Activated T-helper 9 cell treated with anti-CD3 and anti-CD28 coated beads, Interleukin-2, amount 50 U/mL, for 16 hours (primary cell): ENCODE data around the gene ZKSCAN3.
"Not testable (repeated sequence)": the region's sequence is repeated elsewhere in the genome, so short reads cannot be mapped to it uniquely, and the experiment has no call there.

Experiments used
- DNase-seq: peaks from one replicate; pipeline ENCODE4 v3.0.0-alpha.2; 2020; ENCODE audit warnings: low read depth

Gene ZKSCAN3

DNA sequence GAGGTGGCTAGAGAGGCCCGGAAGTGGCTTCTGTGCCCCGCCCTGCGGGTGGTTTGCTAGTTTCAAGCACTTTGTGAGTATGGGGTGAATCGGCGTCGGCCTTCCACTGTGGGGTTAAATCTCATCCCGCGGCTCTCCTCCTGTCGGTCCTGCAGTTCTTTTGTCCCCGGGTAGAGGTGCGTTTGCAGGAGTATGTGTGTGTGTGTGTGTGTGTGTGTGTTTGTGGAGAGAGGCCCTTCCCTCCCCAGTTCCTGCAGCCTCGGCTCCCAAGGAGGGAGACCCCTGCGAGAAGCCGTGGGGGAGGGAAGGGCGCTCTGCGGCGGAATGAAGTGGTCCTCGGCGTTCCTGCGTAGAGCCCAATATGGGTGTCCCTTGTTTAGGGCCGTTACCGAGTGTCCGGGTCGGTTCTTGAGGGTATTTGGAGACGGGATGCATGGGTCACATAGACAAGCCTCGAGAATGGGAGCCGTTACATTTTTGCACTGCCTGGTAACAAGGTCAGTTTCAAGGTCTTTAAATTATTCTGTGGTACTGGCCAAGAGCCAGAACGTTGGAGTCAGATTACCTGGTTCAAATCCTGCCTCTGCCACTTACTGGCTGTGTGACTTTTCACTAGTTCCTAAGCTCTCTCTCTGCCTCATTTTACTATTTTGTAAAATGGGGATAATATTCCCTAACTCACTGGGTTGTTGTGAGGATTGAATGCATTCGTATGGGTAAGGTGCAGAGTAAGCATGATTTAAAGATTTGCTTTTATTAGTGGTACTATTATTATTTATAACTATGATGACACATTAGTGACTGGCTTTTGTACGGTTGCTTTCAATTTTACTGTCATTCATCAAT is at the start of gene ZKSCAN3:
TSS of gene ZKSCAN3 (plus strand) at position 56 of the 846 bp plus-strand sequence. CDS start 9,640 bp downstream, outside the sequence.
- peak; percentile 75 for DNase-seq

DNA sequence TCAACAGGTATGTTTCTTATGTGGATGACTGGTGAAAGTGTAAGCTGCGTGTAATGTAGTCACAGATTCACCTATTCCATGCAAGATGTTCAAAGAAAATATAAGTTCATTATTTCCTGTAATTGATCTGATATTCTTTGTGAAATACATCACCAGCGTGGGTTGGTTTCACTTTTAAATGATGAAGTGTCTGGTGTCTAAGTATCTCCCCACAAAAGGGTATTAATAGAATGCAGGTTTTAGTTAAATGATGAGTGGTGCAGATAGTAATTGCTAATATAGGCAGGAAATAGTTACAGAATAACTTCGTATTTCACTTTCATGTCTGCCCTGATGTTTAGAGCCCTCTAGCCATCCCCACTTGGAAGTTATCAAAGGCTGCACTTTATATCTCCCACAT is 46.2 kb upstream of the ZKSCAN3 start:
- DNase-seq = no peak

DNA sequence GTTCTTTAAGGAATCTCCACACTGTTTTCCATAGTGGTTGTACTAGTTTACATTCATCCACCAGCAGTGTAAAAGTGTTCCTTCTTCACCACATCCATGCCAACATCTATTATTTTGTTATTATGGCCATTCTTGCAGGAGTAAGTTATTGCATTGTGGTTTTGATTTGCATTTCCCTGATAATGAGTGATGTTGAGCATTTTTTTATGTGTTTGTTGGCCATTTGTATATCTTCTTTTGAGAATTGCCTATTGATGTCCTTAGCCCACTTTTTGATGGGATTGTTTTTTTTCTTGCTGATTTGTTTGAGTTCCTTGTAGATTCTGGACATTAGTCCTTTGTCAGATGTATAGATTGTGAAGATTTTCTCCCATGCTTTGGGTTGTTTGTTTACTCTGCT is 43.4 kb upstream of the ZKSCAN3 start:
- not testable (repeated sequence) for DNase-seq

DNA sequence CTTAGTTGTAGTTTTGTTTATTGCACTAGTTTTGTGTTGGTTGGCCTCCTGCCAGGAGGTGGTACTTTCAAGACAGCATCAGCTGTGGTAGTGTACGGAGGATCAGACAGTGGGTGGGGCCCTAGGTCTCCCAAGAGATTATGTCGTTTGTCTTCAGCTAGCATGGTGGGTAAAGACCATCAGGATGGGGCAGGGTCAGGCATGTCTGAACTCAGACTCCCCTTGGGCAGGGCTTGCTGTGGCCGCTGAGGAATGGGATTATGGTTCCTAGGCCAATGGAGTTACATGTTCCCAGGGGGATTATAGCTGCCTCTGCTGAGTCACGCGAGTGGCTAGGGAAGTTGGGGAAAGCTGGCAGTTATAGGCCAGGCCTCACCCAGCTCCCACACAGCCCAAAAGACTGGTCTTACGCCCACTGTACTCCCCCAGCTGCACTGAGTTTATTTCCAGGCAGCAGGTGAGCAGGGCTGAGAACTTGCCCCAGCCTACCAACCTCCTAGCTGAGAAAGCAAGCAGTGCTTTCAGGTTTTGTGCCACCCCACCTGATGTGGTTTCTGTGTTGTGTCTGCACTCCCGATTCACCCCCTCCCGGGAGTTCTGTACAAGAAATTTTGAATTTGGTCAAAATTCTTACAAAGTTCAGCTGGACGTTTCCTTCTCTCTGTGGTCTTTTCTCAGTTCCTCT is 38.5 kb upstream of the ZKSCAN3 start:
- DNase-seq = no peak

DNA sequence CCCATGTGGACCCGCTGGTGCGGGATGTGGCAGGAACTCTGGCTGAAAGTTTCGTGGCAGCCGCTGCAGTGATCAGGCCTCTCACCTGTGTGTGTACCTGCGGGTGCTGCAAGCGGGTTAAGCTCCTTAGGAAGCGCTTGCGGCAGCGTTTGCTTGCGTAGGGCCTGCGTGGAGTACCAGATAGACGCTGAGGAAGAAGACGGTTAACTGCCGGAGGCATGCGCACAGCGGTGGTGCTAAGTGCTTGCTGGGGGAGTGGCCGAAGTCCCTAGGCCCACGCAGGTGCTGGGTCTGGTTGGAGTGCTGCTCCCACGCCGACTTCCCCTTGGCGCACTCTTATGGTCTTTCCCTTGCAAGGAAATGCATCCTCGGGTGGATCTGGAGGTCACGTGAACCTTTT is 36.8 kb upstream of the ZKSCAN3 start:
- DNase-seq = no peak

DNA sequence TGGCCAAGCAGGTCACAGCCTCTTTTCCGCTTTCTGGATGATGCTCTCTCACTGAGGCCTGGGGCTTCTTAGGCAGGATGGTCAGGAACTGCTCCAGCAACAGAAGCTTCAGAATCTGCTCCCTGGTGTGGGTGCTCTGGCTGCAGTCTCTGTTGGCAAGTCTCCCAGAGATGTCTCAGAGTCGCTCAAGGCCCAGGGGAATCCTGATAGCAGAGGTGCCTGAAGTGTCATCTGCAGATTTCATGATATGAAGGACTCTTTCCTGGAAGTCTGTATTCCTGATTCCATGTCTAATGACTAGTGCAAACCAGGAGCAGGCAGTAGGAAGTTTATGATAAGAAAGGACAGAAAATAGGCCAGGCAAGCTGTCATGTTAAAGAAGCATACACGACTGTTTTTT is 34.1 kb upstream of the ZKSCAN3 start:
- DNase-seq = no peak

DNA sequence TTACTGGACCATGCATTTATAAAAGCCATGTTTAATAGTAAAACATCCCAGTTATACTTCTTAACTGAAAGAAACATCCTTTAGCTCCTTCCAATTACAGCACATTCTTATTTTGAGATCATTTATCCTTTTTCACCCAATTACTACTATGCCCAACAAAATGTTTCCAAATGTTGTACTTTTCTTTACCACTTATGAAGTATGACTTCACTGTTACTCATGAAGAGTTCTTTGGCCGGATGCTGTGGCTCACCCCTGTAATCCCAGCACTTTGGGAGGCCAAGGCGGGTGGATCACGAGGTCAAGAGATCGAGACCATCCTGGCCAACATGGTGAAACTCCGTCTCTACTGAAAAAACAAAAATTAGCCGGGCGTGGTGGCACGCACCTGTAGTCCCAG is 31.9 kb upstream of the ZKSCAN3 start:
- not testable (repeated sequence) for DNase-seq

DNA sequence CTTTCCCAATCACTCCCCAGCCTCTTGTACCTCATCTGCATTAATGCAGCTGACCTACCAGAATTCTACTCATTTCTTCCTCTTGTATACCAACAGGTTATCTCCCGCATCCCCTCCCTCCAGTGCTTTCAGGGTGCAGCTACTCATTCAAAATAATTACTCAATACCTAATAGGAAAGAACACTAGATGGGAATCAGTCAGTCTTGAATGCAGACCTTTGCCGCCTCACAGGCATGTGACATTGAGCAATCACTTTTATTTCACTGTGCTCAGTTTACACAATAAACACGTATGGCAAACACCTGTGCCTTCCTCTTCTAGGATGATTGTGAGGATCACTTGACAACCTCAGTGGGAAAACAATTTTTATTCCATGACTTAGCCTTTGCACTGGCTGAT is 27.1 kb upstream of the ZKSCAN3 start:
- no peak for DNase-seq

DNA sequence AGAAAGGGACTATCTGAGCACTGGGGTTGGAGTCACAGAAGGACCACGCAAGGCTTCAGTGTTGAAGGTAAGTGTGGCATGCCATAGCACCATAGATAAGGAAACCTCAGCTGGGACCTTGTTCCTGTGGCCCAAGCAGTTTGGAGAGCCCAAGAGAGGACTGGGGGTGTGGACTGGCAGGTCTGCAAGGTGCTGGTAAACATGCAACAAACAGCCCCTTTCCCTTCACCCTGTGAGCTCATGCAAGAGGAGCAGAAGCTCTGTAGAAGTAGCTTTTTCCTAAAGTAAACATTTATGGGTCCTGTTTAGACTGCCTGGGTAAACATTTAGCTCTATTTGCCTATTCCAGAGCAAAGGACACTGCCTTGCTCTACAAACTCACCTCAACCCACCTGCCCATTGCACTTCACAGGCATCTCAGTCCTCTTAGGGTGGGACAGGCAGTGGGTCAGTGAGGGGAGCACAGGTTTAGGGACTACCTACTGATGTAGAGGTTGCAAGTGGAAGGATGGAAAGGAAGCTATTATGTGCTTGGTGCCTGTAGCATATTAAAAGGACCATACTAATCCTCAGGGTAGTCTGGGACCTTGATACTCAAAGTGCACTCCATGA is 25.8 kb upstream of the ZKSCAN3 start:
- no peak for DNase-seq

DNA sequence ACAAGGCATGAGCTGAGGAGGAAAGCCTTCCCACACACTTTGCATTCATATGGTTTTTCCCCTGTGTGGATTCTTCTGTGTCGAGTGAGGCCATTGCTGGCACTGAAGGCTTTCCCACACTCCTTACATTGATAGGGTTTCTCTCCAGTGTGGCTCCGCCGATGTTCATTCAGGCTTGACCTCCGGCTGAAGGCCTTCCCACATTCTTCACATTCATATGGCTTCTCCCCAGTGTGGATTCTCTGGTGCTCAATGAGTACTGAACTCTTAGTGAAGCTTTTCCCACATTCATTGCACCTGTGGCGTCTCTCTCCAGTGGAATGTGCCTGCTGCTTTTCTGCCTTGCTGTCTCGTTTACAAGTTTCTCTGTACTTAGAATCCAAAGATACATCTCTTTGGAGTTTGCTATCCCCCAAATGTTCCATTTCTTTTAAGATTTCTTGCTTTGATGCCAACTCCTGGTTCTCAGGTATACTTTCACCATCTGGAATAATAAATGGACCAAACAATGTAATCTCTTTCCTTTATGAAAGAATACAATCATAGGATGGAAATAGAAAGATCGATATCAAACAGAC is 23.3 kb upstream of the ZKSCAN3 start:
- DNase-seq = no peak

DNA sequence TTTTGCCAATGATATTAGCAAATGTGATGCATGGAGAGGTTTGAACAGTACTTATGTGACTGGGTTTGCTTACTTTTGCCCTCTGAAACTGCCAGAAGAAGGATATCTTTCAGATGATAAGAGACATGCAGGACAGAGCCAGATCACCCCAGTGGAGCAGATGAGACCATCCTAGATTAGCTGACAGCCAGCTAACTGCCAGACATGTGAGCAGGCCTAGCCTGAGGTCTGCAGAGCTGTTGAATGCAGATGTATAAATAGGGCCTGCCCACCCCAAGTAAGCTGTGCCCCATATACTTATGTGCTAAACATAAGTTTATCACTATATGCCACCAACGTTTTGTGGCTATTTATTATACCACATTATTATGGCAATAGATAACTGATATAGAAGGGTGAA is 19.7 kb upstream of the ZKSCAN3 start:
- DNase-seq = no peak

DNA sequence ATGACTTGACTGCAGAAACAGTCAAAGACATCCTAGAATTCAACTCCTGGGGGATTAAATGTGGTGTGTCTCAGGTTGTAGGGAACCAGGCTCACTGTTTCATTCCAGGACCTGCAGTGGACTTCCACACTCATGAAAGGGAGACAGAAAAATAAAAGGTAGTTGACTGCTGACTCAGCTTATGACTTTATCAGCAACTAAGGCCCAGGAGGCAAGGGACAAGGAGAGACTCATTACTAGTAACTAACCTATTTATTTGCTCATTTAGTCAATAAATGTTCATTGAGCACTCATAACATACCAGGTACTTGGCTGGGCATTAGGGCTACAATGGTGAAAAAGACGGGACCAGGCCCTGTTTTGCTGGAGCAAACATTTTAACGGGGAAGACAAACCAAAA is 16.7 kb upstream of the ZKSCAN3 start:
- DNase-seq = no peak

DNA sequence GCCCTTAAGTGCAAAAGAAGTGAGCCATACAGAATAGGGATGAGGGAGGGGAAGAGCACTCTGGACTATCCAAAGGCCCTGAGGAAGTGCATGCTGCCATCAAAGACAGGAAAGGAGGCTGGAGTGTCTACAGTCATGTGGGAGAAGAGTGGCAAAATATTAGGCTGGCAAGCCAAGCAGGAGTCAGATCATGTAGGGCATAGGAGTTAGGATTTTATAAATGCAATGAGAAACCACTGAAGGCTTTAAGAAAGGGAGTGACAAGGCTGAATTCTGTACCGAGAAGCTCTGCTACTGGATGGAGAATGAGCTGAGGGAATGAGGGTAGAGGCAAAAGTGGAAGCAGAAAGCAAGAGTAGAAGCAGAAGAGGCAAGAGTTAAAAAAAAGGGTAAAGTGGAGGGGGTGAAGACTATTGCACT is 16.1 kb upstream of the ZKSCAN3 start:
- DNase-seq = no peak

DNA sequence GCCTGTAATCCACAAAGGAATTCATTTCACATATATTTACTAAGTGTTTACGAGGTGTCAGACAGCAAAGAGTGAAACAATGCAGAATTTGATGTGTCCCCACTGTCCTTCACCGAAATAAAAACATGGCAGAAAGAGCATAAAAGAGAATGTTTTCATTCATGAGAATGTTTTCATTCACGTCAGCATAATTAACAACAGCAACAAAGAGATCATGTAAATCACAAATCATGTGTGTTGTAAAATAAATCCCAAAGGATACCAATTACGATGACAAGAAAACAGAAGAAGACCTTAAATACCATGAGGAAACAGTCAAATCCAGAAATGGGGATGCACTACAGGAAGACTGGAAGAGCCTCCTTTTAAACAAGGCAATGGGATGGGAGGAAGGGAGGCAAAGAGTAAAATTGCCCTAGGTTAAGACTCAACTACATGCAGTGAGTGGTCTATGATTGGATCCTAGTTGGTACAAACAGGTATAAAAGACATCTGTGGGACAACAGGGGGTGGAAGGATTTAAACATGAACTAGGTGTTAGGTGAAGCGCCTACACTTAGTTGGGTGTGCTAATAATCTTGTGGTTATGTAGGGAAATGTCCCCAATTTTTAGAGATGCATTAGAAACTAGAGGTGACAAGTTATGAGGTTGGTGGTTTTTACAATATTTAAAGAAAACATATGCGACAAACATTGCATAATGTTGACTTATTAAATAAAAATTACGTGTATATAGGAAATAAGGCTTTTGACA is 15.3 kb upstream of the ZKSCAN3 start:
- no peak for DNase-seq

DNA sequence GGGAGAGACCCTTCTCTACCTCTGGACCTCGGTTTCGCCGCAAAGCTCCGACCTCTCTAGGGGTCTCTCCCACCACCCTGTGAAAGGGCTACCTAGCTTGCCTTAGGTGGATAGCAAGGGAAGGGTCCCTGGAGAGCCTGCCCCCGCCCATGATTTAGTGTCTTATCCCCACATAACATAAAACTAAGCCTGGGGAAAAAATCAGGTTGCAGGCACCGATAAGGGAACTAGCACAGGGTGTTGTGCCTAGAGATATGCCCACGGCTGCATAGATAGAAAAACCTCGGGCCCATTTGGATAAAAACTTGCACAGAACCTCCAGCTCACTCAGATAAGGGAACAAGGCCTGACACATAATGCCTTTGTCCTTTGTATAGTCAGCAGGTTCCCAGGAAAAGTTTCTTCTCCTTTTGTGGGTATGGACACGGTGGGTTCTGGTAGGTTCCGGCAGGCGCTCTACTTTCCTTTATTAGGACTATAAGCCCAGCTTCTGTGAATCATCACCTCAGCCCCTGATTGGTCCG is 14.6 kb upstream of the ZKSCAN3 start:
- no peak for DNase-seq

DNA sequence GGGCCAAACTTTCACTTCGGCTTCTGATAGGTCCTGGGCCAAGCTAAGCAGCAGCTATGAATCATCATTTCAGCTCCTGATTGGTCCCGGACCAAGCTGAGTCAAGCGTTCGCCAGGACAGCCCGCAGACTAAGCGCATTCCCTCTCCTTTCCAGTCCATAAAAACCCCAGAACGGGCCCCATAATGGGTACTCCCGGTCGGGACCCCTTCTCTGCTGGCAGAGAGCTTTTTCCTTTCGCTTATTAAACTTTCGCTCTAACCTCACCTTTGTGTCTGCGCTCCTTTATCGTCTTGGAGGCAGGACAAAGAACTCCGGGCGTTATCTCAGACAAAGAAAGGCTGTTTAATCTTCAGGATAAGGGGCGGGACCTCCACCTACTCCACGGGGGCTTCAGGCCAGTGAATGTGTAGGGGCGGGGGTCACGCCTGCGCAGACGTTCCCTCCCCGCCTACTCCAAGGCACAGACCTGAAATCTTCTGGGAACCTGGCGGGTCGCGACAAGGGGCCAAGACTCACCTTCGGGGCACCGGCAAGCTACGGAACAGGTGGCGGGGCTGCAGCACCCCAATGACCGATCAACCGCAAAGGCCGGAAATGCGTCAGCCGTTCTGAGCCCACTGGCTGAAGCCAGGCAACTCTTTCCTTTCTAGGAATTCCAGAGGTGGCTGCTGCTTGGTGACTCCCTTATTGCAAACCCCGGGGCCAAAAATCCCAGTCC is 14.0 kb upstream of the ZKSCAN3 start, which contains the start of gene ZSCAN31:
TSS of gene ZSCAN31 (minus strand) at position 585 of the 720 bp plus-strand sequence. CDS start 6,465 bp downstream, outside the sequence.
- DNase-seq = peak; percentile 66

DNA sequence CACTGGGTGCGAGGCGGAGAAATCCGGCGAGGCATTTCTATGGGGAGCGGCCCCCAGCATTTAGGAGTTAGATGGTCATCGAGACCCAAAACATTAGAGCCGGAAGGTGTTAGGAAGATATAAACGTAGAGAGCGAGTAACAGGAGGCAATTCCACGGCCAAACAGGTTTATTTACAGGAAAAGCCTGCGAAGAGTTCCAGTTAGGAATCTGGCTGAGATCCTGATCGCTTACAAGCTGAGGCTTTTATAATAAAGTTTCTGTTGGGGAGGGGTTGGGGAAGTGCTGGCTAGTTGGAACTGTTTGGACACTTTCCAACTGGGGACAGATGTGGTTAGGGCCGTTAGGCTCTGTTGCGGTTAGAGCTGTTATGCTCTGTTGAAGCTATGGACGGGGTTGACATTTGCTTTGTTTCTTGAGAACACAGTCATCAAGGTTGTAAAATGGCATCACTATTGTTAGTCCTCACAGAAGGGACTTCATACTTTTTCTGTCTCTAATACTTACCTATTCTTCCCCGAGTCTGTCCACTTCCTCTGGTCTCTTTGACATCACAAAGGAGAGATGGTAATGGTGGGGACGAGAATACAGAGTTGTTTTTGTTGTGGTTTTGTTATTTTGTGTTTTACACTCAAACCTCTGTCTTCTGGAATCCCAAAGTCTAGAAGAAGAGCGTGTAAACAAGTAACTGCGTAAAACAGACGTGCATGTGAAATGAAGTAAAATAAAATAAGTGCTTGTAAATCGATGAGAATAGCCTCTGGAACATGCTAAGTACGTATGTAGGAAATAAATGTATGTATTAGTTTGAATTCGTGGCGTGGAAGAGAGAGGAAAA is 13.2 kb upstream of the ZKSCAN3 start:
- DNase-seq = no peak

DNA sequence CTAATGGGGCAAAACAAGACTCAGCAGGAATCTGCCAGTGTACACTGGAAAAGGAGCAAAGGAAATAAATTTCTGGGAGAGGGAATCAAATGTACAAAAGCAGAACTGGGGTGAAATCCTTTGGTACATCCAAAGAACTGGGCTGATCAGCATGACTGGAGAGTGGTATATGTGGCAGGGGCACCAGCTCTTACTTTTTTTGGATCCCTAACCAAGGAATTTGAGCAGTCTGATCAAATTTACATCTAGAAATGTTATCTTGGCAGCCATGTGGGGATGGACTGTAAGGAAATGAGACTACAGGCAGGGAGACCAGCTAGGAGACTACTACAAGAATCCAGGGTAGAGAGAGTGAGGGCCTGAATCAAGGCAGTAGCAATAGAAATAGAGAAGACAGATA is 12.6 kb upstream of the ZKSCAN3 start:
- no peak for DNase-seq

DNA sequence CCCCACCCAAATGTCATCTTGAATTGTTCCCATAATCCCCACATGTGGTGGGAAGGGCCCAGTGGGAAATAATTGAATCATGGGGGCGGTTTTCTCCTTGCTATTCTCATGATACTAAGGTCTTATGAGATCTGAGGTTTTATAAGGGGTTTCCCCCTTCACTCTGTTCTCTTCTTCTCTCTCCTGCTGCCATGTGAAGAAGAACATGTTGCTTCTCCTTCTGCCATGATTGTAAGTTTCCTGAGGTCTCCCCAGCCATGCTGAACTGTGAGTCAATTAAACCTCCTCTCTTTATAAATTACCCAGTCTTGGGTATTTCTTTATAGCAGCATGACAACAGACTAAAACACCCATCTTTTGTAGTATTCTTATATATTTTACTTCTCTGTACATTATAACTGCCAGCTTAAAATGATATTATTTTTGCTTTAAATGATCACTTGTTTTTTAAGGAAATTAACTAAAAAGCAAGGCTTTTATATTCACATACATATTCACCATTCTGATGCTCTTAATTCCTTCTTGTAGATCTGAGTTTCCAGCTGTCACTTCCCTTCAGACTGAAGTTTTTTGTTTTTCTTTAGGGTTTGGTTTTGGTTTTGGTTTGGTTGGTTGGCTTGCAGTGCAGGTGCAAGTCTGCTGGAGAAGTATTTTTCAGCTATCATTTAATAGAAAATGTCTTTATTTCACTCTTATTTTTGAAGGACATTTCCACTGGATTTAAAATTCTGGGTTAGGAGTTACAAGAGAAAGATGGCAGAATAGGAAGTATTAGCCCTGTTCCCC is 9.2 kb upstream of the ZKSCAN3 start:
- DNase-seq = no peak
